Kidney (tissue), 14 donors: ENCODE measurements around the gene TCF15. TPM values are rescaled to one million over a fixed set of nuclear protein-coding genes. Genes with fewer than 3 reads are reported as not detected.

Source experiments
- DNase-seq, 5 donors: peaks; one replicate each; pipeline ENCODE4 v3.0.0-alpha.2; 2013 to 2020
- FAIRE-seq: peaks from 2 replicates; lab custom pipeline; 2012; peaks lifted over from hg19 to GRCh38; lab: Jason Lieb, UNC
- H3K27ac ChIP-seq, 2 donors: one replicate each; pipeline ENCODE4 v1.7.0; 2013; ENCODE audit warnings: low read depth in 2 of 2, low read length in 2 of 2, inconsistent platforms in 1 of 2
- H3K27me3 ChIP-seq: one replicate; pipeline ENCODE4 v1.7.1; 2013; ENCODE audit warnings: low read length, inconsistent platforms; ENCODE audit not compliant: control insufficient read depth, insufficient read depth
- H3K36me3 ChIP-seq, 3 donors: one replicate each; pipeline versions ENCODE4 v1.7.0 to v1.7.1; 2013; ENCODE audit warnings: low read length in 3 of 3, control low read depth in 1 of 3, inconsistent platforms in 1 of 3; ENCODE audit not compliant: insufficient read depth in 3 of 3, control insufficient read depth in 2 of 3
- H3K4me1 ChIP-seq, 3 donors: one replicate each; pipeline versions ENCODE4 v1.7.0 to v1.7.1; 2013; ENCODE audit warnings: low read length in 3 of 3, inconsistent platforms in 1 of 3, low read depth in 1 of 3; ENCODE audit not compliant: control insufficient read depth in 2 of 3, insufficient read depth in 2 of 3
- H3K4me3 ChIP-seq, 3 donors: one replicate each; pipeline versions ENCODE4 v1.7.0 to v1.8.1; 2013; ENCODE audit warnings: low read length in 3 of 3, control low read depth in 1 of 3, inconsistent platforms in 1 of 3
- H3K9ac ChIP-seq, 3 donors: one replicate each; pipeline versions ENCODE4 v1.7.0 to v1.7.1; 2013; ENCODE audit warnings: low read length in 3 of 3, control low read depth in 1 of 3, inconsistent platforms in 1 of 3
- H3K9me3 ChIP-seq, 3 donors: one replicate each; pipeline versions ENCODE4 v1.7.0 to v1.7.1; 2013; ENCODE audit warnings: low read length in 3 of 3, control low read depth in 1 of 3, inconsistent platforms in 1 of 3; ENCODE audit not compliant: control insufficient read depth in 2 of 3, insufficient read depth in 1 of 3
- intact Hi-C: fragments of 100-400 bp; cut with DNase I; formaldehyde crosslinking; loops from one replicate; pipeline ENCODE4 v1.11.1; 2022
- polyA plus RNA-seq: library from polyadenylated mRNA; stranded (reverse); fragments of 350-450 nt; fragmentation: Illumina TruSeq; extraction: RNeasy Lipid Tissue Mini Kit (QIAGEN cat#74804); gene quantifications from one replicate; pipeline ENCODE4 v1.2.3, GENCODE V29; 2014; ENCODE audit warnings: low read depth, low replicate concordance; ENCODE audit not compliant: insufficient read depth
- total RNA-seq: library from RNA; stranded (reverse); fragmentation: NEBNext Ultra II Directional; extraction: Animal tissue kit (Norgen Biotek cat#: 25700); gene quantifications from one replicate; pipeline ENCODE4 v1.2.1, GENCODE V29; 2021
- TF ChIP-seq, protein P1 (sequence below): IDR thresholded peaks from 3 replicates; pipeline ENCODE4 v1.5.1; 2012; ENCODE audit warnings: mild to moderate bottlenecking, moderate library complexity, borderline replicate concordance; ENCODE audit not compliant: insufficient read depth; ENCODE audit errors: extremely low read depth
- donor health status: control.
- donor health status: control.
- donor health status: control.
- donor health status: control.
- donor health status: control.
- donor health status: DM: yes; HTN: yes; CAD: no.
- donor health status: Normal renal cell carcinoma (clear cell type).

Gene TCF15
- total and polyA plus RNA-seq, 2 donors from 2014 or later, result 0.63 to 1.6 TPM

DNA sequence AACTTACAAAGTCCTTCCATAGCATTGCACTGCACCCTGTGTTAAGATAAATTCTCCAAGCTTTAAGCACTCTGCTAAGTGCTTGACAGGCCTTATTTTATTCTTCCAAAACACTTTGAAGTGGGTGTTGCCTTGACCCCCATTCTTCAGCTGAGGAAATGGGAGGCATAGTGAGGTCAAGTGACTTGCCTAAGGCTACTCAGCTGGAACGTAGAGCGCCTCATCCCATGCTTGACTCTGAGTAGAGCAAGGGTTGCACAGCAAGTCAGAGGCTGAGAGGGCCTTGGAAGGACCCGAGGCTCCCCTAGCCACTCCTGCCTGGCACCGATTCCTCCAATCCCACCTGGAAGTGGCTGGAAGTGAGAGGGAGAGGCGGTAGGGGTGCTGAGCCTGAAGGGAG is 46.9 kb downstream of the TCF15 start:
- DNase-seq (no peak), FAIRE-seq (no peak)
- TF ChIP-seq, protein P1, sequence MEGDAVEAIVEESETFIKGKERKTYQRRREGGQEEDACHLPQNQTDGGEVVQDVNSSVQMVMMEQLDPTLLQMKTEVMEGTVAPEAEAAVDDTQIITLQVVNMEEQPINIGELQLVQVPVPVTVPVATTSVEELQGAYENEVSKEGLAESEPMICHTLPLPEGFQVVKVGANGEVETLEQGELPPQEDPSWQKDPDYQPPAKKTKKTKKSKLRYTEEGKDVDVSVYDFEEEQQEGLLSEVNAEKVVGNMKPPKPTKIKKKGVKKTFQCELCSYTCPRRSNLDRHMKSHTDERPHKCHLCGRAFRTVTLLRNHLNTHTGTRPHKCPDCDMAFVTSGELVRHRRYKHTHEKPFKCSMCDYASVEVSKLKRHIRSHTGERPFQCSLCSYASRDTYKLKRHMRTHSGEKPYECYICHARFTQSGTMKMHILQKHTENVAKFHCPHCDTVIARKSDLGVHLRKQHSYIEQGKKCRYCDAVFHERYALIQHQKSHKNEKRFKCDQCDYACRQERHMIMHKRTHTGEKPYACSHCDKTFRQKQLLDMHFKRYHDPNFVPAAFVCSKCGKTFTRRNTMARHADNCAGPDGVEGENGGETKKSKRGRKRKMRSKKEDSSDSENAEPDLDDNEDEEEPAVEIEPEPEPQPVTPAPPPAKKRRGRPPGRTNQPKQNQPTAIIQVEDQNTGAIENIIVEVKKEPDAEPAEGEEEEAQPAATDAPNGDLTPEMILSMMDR, result no peak
- no peaks in the 10 kb centered on the region for H3K9me3 ChIP-seq
- intact Hi-C loops, result loop anchor here (10.0 kb wide), 2 partner anchors 82 to 172 kb away; no protein-coding TSS in a partner anchor
- no peaks in the 10 kb centered on the region for H3K4me1 ChIP-seq
- no peaks in the 10 kb centered on the region for H3K36me3 ChIP-seq
- no peaks in the 10 kb centered on the region for H3K27me3 ChIP-seq
- no peak overlapping the region for H3K27ac ChIP-seq
- H3K9ac ChIP-seq, result no peak overlapping the region
- H3K4me3 ChIP-seq, result no peak overlapping the region

DNA sequence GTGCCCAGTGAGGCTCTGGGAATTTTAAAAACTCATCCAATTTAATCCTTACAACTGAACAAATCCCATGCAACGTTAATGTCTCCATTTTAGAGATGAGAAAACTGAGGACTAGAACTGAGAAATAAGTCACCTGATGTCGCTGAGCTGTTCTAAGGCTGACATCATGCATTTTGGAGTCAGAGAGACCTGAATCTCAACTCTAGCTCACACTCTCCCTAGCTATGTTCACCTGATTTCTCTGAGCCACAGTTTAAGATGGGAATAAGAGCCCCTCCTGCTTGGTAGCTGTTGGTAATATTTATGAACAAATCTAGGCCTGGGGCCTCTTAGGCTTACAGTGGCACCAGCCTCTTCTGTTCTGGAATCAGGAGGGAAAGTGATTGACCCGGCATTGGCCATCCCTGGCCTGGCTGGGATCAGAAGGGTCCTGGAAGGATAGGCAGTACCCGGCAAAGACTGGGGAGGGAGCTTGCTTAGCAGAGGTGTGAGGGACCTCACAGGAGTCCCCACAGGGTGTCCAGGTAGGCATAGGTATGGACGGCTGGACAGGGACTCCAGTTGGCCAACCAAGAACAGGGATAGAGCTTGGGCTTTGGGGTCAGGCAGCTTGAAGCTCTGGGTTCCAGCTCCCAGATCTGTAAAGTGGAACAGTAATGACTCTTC is 47.7 kb downstream of the TCF15 start:
- no peaks in the 10 kb centered on the region for H3K9me3 ChIP-seq
- no peaks in the 10 kb centered on the region for H3K4me1 ChIP-seq
- DNase-seq, result no peak
- TF ChIP-seq, protein P1, result no peak
- intact Hi-C loops, result loop anchor here (10.0 kb wide), 2 partner anchors 82 to 172 kb away; no protein-coding TSS in a partner anchor
- H3K27ac ChIP-seq, result no peak overlapping the region
- FAIRE-seq, result no peak
- H3K36me3 ChIP-seq, result no peaks in the 10 kb centered on the region
- H3K9ac ChIP-seq, result no peak overlapping the region
- no peak overlapping the region for H3K4me3 ChIP-seq
- no peaks in the 10 kb centered on the region for H3K27me3 ChIP-seq

DNA sequence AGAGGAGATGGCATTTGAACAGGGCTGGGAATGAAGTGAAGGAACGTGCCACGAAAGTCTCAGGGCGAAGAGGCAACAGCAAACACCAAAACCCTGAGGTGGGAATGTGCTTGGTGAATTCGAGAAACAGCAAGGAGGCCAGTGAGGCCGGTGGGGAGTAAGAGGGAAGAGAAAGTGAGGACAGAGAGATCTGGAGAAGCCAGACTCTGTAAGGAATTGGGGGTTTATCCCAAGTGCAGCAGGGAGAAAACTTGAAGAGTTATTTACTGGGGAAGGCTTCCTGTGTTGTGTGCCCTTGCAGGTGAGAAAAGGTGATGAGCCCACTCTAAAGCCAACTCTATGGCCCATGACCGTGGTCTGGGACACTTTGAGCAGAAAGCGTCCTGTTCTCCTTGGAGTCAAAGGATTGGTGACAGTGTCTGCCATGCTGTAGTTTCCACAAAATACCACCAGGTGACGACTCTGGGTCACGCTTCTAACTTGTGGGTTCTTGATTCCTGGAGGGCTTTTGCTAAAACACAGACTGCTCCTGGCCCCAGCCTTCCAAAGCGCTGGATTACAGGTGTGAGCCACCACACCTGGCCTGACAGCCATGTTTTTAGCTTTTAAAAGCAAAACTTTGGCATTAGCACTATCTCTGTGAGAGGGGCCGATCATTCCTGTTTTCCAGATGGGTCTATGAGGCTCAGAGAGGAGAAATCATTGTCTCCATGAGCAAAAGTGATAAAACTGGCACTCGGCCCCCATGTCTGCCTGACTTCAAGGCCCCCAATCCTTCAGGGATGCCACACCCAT is 48.5 kb downstream of the TCF15 start:
- TF ChIP-seq, protein P1, result peak; percentile 99
- Histone ChIP-seq H3K4me3 (no peak overlapping the region), H3K27ac (no peak overlapping the region), H3K36me3 (no peaks in the 10 kb centered on the region), H3K27me3 (no peaks in the 10 kb centered on the region), H3K9ac (no peak overlapping the region), H3K4me1 (no peaks in the 10 kb centered on the region), H3K9me3 (no peaks in the 10 kb centered on the region)
- DNase-seq (peak in 4 of 5 donors; percentile 80 to 89 (median 82)), FAIRE-seq (no peak)
- intact Hi-C loops, result loop anchor here (10.0 kb wide), 2 partner anchors 83 to 173 kb away; no protein-coding TSS in a partner anchor
